Stromal cell of bone marrow (primary cell): ENCODE results near the gene RANBP9.

Experiments
- DNase-seq: peaks from one replicate; pipeline ENCODE4 v3.0.0-alpha.2; 2012; ENCODE audit warnings: low read depth

Gene RANBP9

GRCh38 chr6:13600036-13600435 is 111.6 kb downstream of the RANBP9 start:
- DNase-seq = no peak

- DNase-seq = no peak
Observed at GRCh38 chr6:13597073-13597472, 114.6 kb downstream of the RANBP9 start.

- peak; percentile 18 for DNase-seq
Observed at GRCh38 chr6:13593720-13594119, 117.9 kb downstream of the RANBP9 start.

GRCh38 chr6:13593103-13593502 is 118.5 kb downstream of the RANBP9 start:
- DNase-seq = no peak

GRCh38 chr6:13591205-13591921 is 120.3 kb downstream of the RANBP9 start:
- no peak for DNase-seq

GRCh38 chr6:13590574-13591153 is 121.0 kb downstream of the RANBP9 start:
- no peak for DNase-seq

- DNase-seq = no peak
Observed at GRCh38 chr6:13589801-13590200, 121.8 kb downstream of the RANBP9 start.

GRCh38 chr6:13586603-13587542 is 124.8 kb downstream of the RANBP9 start:
- DNase-seq = no peak

- no peak for DNase-seq
Observed at GRCh38 chr6:13581700-13582229, 129.9 kb downstream of the RANBP9 start.

- DNase-seq = no peak
Observed at GRCh38 chr6:13579911-13580310, 131.7 kb downstream of the RANBP9 start.

GRCh38 chr6:13577926-13578325 is 133.7 kb downstream of the RANBP9 start:
- DNase-seq = no peak

- DNase-seq = no peak
Observed at GRCh38 chr6:13576017-13576416, 135.6 kb downstream of the RANBP9 start.

- DNase-seq = no peak
Observed at GRCh38 chr6:13575377-13575775, 136.3 kb downstream of the RANBP9 start.

GRCh38 chr6:13574571-13575376 is 136.9 kb downstream of the RANBP9 start, which contains the start of gene SIRT5:
SIRT5 (plus strand) TSS chr6:13574601; CDS start chr6:13584111, 9,510 bp downstream.
- peak; percentile 62 for DNase-seq

- peak; percentile 79 for DNase-seq
Observed at GRCh38 chr6:13574149-13574570, 137.5 kb downstream of the RANBP9 start.

GRCh38 chr6:13573669-13574110 is 137.9 kb downstream of the RANBP9 start:
- DNase-seq = no peak

GRCh38 chr6:13572951-13573654 is 138.5 kb downstream of the RANBP9 start:
- no peak for DNase-seq

GRCh38 chr6:13572240-13572639 is 139.4 kb downstream of the RANBP9 start:
- DNase-seq = no peak
